LoVo (cell line): ENCODE data around the gene ARHGAP10.

Source experiments
- DNase-seq: peaks from one replicate; pipeline ENCODE4 v3.0.0-alpha.2; 2016; ENCODE audit warnings: low spot score

The ARHGAP10 gene

DNA sequence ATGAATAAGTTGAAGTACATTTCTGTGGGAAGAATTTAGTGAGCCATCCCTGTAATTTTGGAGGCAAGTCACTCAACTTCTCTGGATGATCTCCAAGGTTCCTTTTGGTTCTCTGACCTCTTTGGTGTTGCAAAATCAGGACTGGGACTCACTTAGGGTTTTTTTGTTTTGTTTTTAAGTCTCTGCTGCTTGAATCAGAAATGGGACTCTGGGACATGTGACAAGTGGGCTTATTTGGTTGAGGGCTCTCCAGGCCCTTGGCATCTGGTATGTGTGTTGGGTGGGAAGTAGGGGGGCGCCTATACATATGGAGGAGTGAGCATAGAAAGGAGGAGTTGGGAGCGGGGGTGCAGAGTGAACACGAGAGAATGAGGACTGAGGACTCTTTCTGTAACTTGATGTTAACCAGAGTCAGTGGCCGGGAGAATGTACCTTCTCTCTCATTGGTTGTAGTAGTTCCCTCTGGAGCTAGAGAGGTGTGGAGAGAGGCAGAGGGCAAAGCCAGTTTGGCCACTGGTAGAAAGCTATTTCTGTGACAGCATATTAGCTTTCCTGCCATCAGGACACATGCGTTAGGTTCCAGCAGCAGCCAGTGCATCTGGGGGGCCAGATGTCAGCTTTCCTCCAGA is 1.9 kb downstream of the ARHGAP10 start:
- DNase-seq, result no peak

DNA sequence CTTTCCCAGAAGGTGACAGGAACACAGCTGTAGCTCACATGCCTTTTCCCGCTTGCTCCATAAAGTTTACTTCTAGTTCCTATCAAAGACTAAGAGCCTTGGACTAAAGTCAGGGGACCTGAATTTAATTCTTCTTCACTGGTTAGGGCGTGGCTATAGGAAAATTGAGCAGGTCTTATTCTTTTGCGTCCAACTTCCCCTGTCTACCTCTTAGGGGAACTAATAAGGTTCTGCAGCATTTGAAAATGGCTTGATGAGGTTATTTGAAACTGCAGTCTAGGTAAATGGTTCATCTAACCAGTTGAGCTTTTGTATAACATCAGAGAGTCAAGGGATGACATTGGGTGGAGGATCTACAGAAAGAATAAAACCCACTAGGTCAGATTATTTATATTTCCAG is 2.6 kb downstream of the ARHGAP10 start:
- DNase-seq, result no peak

DNA sequence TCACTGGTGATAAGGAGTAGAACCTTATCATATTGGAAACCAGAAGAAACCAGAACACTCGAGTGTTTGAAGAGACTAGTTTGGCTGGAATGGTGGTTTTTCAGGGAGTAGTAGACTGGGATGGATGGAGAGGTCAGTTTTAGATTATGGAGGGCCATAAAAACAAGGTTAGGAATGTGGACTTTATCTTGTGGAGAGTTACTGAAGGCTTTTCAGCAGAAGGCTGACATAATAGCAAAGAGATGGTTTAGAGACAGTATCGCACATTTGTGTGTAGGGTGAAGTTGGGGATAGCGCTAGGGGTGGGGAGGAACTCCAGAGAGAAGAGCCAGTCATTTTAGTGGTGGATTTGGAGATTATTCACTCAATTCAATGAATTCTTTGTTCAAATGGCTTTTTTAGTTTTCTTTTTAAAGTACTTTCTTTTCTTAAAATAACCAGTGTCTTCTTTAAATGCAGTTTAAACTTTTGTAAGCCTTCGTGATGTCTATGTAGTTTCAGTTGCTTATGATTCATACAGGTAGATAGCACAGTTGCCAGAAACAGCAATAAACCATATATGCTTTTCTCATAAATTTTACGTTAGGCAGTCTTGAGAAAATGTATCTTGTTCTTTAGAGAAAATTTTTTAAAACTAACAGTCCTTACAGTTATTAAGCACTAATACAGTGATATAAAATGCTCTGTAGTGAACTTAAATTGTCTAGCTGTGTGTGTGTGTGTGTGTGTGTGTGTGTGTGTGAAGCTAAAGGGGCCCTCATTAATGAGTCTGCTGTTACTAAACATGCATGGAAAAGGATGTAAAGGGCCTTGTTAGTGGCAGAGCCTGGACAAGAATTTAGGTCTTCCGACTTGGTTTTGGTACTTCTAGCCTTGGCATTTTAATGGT is 3.8 kb downstream of the ARHGAP10 start:
- DNase-seq, result no peak

DNA sequence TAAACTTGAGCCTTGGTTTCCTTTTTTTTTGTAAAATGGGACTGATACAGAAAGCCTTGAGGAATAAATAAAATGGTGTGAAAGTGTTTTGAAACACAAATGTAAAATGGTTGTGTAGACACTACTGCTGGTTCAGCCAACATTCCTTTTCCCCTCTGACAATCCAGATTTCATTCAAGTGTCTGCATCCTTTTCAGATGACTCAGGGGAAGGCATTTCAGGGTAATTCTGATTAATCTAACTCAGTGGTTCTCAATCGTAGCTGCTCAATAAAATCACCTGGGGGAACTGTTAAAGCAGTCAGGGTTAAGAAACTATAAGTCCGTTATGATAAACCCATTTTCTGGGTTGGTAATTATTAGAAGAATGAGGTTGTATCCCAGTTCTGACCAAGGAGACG is 4.6 kb downstream of the ARHGAP10 start:
- no peak for DNase-seq

DNA sequence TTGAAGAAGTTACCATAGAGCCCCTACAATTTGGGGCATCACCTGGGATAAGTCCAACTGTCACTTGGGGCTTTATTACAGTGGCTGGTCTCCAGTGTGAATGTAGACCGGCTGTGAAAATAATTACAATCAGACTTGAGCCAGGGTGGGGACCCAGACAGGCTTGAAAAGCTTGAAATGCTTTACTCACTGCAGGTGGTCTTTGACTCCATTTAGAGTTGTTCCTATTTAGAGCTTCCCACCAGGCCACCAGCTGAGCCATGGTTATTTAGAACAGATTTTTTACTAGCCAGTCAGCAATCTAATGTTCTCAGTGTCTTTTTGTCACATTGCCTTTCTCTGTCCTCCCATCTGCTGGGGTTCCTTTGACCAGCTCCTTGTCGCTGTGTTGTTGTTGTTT is 5.7 kb downstream of the ARHGAP10 start:
- DNase-seq, result no peak

DNA sequence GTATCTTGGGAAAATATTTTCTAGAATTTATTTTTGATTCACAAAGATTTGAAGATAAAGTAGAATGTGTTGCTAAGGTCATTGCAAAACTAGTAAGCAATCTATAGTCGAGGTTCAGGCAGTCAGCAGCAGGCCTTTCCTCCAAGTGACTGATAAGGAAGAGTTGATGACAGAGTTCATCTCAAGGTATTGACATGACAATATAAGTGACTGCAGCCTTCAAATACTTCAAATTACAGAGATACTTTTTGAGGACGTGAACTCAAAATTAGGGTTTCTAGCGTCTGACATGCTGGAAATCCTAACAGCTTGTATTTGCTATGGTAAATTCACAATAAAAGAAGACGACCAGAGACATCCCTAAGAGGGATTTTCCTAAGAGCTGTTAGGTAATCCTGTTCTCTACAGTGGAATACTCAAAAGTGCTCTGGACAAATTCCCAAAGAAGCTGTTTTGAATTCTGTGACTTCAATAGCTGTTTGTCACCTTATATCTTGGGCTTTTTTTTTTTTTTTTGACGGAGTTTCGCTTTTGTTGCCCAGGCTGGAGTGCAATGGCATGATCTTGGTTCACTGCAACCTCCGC is 7.4 kb downstream of the ARHGAP10 start:
- DNase-seq, result no peak

DNA sequence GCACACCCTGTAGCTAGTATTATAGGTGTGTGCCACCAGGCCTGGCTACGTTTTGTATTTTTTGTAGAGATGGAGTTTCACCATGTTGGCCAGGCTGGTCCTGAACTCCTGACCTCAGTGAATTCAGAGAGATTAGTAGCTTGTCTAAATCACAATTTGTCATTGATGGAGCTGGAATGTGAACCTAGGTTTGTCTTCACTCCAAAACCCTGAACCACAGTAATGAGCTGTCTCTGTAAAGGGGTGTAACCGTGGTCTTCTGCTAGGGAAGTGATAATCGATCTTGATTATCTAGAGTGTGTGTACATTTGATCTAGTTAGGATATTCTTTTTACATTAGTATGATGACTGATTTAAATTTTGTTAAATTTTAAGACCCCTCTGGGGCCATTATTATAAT is 8.3 kb downstream of the ARHGAP10 start:
- no peak for DNase-seq

DNA sequence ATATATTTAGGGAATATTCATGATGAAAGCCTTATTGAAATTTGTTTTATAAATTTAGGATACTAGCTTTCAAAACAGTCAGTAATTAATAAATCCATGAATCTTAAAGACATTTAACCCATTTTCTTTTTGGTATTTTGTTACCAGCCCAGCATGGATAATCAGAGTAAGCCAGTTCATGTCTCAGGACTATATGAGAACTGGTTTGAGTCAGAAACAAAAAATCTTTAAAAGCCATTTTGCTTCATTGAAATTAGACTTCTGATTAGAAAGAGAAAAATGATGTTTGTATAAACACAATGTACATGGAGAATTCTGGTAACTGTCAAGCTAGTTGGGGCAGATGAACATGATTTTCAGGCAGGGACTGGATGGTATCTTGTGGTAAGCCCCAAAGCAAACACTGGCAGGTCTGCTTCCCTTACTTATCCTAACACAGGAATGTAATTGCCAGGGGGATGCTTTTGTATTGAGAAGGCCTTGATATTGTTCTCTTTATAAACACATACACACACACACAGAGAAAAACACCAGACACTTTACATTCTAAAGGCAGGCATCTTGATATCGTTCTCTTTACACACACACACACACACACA is 9.4 kb downstream of the ARHGAP10 start:
- no peak for DNase-seq

DNA sequence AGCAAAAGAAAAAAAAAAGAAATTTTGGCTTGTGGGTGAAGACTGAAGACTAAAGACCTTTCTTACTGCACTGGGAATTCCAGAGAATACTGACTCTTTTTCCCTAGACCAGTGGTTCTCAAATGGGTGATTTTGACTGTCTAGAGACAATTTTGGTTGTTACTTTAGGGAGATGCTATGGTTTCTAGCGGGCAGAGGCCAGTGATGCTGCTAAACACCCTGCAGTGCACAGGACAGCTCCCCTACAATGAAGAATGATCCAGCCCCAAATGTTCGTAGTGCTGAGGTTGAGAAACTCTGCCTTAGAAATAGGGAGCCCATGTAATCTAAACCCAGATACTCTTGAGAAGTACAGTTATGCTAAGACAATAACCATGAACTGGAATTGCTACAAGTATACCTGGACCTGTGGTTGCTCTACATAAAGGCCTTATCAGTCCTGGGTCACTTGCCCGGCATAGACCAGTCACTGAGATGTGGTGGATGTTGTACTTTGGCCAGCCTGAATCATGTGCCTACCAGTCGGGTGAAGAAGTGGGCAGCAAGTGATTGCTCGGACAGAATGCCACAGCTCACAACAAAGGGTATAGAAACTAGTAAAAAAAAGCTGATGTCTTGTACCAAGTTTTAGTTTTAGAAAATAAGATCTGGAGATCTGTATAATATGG is 16.0 kb downstream of the ARHGAP10 start:
- DNase-seq, result no peak

DNA sequence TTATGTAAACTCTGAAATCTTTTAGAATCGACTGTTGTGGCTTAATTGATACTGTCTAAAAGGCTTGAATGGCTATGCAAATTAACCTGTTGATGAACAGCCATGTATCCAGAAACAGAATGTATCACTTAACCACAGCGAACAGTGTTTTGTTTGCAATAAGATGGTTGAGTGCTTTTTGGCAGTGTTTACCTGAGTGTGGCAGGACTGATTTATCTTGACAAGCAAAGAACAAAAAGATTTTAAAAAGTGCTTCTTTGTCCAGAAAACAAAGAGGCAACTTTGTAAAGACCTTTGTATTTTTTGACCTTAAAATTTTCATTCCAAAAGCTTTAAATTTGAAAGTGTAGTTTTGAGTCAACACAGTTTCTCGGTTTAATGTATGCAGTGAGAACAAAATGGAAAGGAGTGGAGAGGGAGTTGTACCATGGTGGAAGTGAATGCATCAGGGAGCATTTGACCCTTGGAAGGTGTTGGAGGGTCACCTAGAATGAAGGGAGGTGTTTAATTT is 18.0 kb downstream of the ARHGAP10 start:
- no peak for DNase-seq

DNA sequence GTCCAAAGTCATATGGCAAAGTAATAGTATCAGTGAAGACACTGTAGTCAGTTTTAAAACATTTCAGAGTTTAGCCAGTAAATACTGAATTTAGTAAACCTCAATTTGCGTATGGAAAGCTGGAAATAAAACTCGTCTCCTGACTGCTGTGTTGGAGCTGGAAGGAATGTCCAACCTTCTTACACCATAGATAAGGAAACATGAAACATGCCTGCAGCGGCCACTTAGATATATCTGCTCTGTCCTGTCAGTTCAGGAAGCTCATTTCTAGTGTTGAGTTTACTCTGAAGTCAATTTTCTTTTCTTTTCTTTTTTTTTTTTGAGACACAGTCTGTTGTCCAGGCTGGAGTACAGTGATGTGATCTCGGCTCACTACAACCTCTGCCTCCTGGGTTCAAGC is 21.2 kb downstream of the ARHGAP10 start:
- no peak for DNase-seq

DNA sequence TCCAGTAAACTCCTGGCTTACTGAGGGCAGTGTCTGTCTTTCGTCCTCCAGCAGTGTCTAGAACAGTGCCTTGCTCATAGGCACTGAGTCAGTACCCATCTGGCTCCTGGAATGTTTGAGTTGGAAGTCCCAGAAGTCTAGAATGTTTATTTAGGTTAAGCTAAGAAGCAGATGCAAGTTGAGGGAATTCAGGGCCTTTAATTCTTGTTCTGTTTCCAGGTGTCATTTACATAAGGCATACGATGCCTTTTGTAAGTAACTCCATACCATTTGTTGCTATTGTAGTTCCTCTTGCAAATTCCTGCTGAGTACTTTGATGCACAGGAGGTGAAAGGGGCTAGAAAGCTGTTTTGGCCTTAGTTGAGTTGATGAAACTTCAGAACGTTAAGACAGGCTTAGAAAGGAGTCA is 22.2 kb downstream of the ARHGAP10 start:
- DNase-seq, result no peak

DNA sequence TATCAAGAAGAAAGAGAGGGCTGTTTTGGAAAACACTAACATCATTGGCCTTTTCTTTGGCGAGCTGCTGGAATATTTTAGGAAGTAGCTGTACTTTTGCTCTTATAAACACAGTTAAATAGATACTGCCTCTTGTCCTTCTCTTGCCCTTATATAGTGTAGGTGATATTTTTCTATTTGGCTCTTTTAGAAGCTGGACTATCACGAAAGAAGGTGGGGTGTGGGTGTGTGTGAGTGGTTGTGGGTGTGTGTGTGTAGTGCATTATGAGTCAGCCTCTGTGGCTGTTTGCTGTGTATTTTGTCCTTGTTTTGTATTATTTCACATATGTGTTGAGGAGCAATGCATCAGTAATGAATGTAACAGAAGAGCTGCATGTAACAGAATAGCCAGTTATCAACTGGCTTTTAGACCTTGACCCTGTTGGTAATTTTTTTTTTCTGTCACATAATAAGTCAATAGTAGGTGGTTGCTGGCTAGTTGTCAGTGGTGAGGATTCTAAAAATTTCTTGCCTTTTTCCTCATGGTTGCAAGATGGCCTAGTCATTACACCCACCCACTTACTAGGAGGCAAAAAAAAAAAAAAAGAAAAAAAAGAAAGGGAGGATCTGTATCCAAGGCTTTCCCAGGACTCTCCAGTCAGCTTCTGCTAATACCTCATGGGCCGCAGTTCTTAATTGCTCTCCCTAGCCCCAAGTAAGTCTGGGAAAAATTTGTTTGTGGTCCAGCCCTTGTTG is 23.8 kb downstream of the ARHGAP10 start:
- no peak for DNase-seq

DNA sequence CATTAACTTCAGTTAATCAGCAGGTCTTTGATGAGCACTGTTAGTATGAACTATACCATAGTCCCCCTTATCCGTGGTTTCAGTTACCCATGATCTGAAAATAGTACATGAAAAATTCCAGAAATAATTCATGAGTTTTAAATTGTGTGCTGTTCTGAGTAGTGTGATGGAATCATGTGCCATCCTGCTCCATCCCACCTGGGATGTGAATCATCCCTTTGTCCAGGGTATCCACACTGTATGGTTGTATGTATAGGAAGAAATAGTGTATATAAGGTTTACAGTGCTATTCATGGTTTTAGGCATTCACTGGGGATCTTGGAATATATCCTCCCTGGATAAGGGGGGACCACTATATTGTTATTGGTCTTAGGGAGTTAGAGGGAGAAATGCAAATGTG is 24.5 kb downstream of the ARHGAP10 start:
- no peak for DNase-seq

DNA sequence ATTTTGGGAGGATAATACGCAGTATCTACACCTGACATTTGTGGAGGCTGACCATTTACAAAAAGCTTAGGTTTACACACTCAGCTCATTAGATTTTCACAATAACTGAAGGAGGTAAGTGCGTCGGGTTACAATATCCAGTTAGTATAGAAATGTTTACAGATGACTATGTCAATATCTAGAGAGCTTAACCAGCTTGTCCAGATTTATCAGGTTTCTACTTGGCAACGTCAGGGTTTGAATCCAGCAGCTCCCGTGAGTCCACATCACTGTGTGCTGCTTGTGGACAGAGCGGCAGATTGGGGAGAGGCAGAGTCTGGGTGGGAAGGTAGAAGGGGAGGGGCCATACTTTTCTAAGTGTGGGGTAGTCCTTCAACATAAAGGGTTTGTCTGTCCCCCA is 28.3 kb downstream of the ARHGAP10 start:
- DNase-seq, result no peak

DNA sequence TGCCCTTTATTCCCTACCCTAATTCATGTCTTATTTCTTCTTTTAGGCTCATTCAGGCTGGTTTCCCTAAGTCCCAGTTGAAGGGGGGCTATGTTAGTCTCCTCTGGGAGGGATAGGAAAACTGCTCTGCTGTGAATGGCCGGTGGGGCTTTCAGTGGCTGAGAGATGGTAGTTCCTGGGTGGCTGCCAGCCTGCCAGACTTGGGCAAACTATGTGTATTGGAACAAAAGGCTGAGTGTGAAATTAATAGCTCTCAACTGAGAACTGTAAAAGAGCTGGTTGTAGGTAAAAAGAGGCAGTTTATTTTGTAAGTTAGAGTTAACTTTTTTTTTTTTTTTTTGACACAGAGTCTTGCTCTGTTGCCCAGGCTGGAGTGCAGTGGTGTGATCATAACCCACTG is 28.8 kb downstream of the ARHGAP10 start:
- no peak for DNase-seq

DNA sequence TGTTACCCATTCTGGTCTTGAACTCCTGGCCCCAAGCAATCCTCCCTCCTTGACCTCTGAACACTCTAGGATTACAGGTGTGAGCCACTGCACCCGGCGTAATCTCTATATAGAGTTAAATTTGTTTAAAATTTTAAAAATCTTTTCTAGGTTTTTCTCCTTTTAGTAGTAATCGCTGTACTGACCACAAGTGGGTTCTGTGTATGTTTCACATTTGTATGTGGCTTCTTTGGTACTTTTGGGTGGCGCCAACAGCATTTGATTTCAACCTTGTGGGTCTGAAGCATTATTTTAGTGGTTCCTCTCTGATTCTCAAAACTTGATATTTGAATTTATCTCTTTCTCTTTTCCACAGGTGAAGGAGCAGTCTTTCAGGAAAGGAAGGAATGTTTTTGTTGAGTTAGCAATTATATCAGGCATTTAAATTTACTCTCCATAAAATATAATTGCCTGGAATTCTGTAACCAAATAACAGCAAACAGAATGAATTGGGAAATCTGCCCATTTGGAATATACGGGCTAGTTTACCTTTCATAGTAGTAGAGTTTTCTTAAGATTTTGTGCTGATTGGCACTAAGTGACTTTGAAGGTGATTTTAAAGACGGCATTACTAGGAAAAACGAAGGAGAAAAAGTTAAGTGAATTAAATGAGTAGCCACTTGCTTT is 29.5 kb downstream of the ARHGAP10 start:
- DNase-seq, result no peak

DNA sequence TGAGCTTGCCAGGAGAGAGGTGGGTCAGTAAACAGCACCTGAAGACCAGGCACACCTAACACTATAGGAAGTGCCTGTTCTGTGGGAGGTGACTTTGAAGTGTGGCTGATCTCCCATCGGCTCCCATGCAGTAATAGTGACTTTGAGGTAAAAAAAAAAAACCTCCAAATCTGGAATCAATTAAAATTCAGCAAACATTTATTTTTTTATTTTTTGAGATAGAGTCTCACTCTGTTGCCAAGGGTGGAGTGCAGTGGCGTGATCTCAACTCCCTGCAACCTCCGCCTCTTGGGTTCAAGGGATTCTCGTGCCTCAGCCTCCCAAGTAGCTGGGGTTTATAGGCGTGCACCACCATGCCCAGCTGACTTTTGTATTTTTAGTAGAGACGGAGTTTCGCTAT is 32.4 kb downstream of the ARHGAP10 start:
- no peak for DNase-seq

DNA sequence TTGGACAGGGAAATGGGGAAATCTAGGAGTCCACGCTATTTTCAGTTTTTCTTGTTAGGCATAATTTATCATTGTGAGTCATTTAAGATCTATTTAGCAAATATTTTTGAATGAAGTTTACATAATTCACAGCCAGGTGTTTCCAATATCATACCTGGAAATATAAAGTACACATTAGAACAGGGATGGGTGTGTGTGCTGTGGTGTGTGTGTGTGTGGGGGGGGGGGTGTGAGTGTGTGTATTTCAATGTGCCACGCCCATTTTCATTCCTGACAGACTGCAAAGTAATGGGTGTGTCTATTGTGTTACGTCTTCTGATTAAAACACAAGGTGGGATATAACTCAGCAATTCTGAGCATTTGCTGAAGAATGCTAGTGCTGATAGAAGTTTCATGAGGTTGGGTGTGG is 33.2 kb downstream of the ARHGAP10 start:
- no peak for DNase-seq

DNA sequence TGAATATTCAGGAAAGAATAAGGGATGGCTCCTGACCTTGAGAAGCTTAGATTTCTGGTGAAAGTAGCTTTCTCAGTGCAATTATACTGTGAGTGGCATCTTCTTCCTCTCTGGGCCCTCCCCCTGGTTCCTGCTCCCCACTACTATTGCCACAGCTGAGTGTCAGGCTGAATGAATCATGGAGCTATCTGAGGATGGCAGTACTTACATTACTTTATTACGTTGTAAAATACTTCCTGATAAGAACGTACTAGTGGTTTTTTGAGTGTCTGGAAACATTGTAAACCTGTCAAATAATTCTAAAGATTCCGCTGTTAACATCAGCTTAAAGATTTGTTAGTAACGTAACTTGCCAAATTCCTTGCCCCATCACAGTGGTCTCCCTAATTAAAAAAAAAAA is 36.2 kb downstream of the ARHGAP10 start:
- DNase-seq, result peak; percentile 57

DNA sequence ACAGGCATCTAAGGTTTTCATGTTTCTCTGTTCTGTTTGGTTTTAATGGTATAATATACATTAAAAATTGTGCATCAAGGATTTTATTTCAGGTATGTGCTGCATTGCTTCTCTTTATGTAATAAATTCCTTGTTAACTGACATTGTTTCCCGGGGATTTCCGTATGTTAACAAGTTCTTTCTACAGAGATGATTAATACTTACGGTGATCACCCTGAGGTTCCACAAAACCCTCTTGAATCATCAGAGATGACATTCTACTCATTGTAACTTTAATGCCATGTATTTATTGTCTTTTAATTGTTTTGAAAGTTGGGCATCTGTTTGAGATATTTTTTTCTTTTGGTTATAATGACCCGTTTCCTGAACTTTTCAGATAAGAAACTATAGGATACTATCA is 37.5 kb downstream of the ARHGAP10 start:
- DNase-seq, result no peak
